Mucosa of stomach (tissue), 1 donor: ENCODE results near the gene RNF217.
"Not testable (repeated sequence)": the region's sequence is repeated elsewhere in the genome, so short reads cannot be mapped to it uniquely, and the experiment has no call there.

Source experiments
- H3K27me3 ChIP-seq: one replicate; pipeline ENCODE4 v1.7.0; 2013; ENCODE audit warnings: mild to moderate bottlenecking, low read length; ENCODE audit not compliant: control insufficient read depth, insufficient read depth
- H3K36me3 ChIP-seq: one replicate; pipeline ENCODE4 v1.7.0; 2013; ENCODE audit warnings: low read length; ENCODE audit not compliant: control insufficient read depth, insufficient read depth
- H3K4me1 ChIP-seq: one replicate; pipeline ENCODE4 v1.7.0; 2013; ENCODE audit warnings: mild to moderate bottlenecking, low read length; ENCODE audit not compliant: control insufficient read depth, insufficient read depth
- H3K4me3 ChIP-seq: one replicate; pipeline ENCODE4 v1.7.0; 2013; ENCODE audit warnings: low read length
- H3K9ac ChIP-seq: one replicate; pipeline ENCODE4 v1.7.0; 2013; ENCODE audit warnings: mild to moderate bottlenecking, low read length, moderate library complexity
- H3K9me3 ChIP-seq: one replicate; pipeline ENCODE4 v1.7.0; 2013; ENCODE audit warnings: mild to moderate bottlenecking, low read length, moderate library complexity; ENCODE audit not compliant: control insufficient read depth
- donor health status: Pancreatic carcinoma.

Gene RNF217

GRCh38 chr6:124964764-124965105 is 2.5 kb downstream of the RNF217 start:
- H3K9me3 ChIP-seq: no peaks in the 10 kb centered on the region
- no peak overlapping the region for H3K9ac ChIP-seq
- H3K27me3 ChIP-seq: no peaks in the 10 kb centered on the region
- H3K36me3 ChIP-seq: no peaks in the 10 kb centered on the region
- no peaks in the 10 kb centered on the region for H3K4me1 ChIP-seq
- H3K4me3 ChIP-seq: no peak overlapping the region

GRCh38 chr6:124965424-124965850 is 3.2 kb downstream of the RNF217 start:
- not testable (repeated sequence) for H3K4me1 ChIP-seq, H3K9me3 ChIP-seq, H3K36me3 ChIP-seq, H3K27me3 ChIP-seq, H3K4me3 ChIP-seq, H3K9ac ChIP-seq

- H3K36me3 ChIP-seq: no peaks in the 10 kb centered on the region
- no peak overlapping the region for H3K4me3 ChIP-seq
- no peaks in the 10 kb centered on the region for H3K27me3 ChIP-seq
- no peaks in the 10 kb centered on the region for H3K9me3 ChIP-seq
- H3K4me1 ChIP-seq: no peaks in the 10 kb centered on the region
- H3K9ac ChIP-seq: no peak overlapping the region
These were observed 5.2 kb downstream of the RNF217 start for GRCh38 chr6:124967444-124967843.

GRCh38 chr6:124968401-124968800 is 6.2 kb downstream of the RNF217 start:
- Histone ChIP-seq H3K27me3 (no peaks in the 10 kb centered on the region), H3K4me3 (no peak overlapping the region), H3K9me3 (no peaks in the 10 kb centered on the region), H3K9ac (no peak overlapping the region), H3K4me1 (no peaks in the 10 kb centered on the region), H3K36me3 (no peaks in the 10 kb centered on the region)

- Histone ChIP-seq H3K4me1 (no peaks in the 10 kb centered on the region), H3K9me3 (no peaks in the 10 kb centered on the region), H3K36me3 (no peaks in the 10 kb centered on the region), H3K27me3 (no peaks in the 10 kb centered on the region), H3K9ac (no peak overlapping the region), H3K4me3 (no peak overlapping the region)
These were observed 8.0 kb downstream of the RNF217 start for GRCh38 chr6:124970243-124970642.

- Histone ChIP-seq H3K9me3 (no peaks in the 10 kb centered on the region), H3K4me1 (no peaks in the 10 kb centered on the region), H3K27me3 (no peaks in the 10 kb centered on the region), H3K9ac (no peak overlapping the region), H3K4me3 (no peak overlapping the region), H3K36me3 (no peaks in the 10 kb centered on the region)
These were observed 8.5 kb downstream of the RNF217 start for GRCh38 chr6:124970763-124971162.

- no peak overlapping the region for H3K4me3 ChIP-seq
- H3K36me3 ChIP-seq: no peaks in the 10 kb centered on the region
- H3K9ac ChIP-seq: no peak overlapping the region
- H3K27me3 ChIP-seq: no peaks in the 10 kb centered on the region
- no peaks in the 10 kb centered on the region for H3K4me1 ChIP-seq
- H3K9me3 ChIP-seq: no peaks in the 10 kb centered on the region
These were observed 11.5 kb downstream of the RNF217 start for GRCh38 chr6:124973780-124974179.

- no peak overlapping the region for H3K4me3 ChIP-seq
- H3K4me1 ChIP-seq: no peaks in the 10 kb centered on the region
- H3K9ac ChIP-seq: no peak overlapping the region
- H3K36me3 ChIP-seq: no peaks in the 10 kb centered on the region
- no peaks in the 10 kb centered on the region for H3K27me3 ChIP-seq
- no peaks in the 10 kb centered on the region for H3K9me3 ChIP-seq
These were observed 12.6 kb downstream of the RNF217 start for GRCh38 chr6:124974771-124975377.

GRCh38 chr6:124977067-124977908 is 15.1 kb downstream of the RNF217 start:
- Histone ChIP-seq H3K4me1 (no peaks in the 10 kb centered on the region), H3K9ac (no peak overlapping the region), H3K9me3 (no peaks in the 10 kb centered on the region), H3K27me3 (no peaks in the 10 kb centered on the region), H3K36me3 (no peaks in the 10 kb centered on the region), H3K4me3 (no peak overlapping the region)

- Histone ChIP-seq H3K9me3 (no peaks in the 10 kb centered on the region), H3K36me3 (no peaks in the 10 kb centered on the region), H3K27me3 (no peaks in the 10 kb centered on the region), H3K4me3 (no peak overlapping the region), H3K9ac (no peak overlapping the region), H3K4me1 (no peaks in the 10 kb centered on the region)
These were observed 16.4 kb downstream of the RNF217 start for GRCh38 chr6:124978451-124979293.

GRCh38 chr6:124979294-124979678 is 17.0 kb downstream of the RNF217 start:
- Histone ChIP-seq H3K4me3 (no peak overlapping the region), H3K27me3 (no peaks in the 10 kb centered on the region), H3K9ac (no peak overlapping the region), H3K36me3 (no peaks in the 10 kb centered on the region), H3K9me3 (no peaks in the 10 kb centered on the region), H3K4me1 (no peaks in the 10 kb centered on the region)

- Histone ChIP-seq H3K36me3 (no peaks in the 10 kb centered on the region), H3K27me3 (no peaks in the 10 kb centered on the region), H3K9ac (no peak overlapping the region), H3K4me3 (no peak overlapping the region), H3K4me1 (no peaks in the 10 kb centered on the region), H3K9me3 (no peaks in the 10 kb centered on the region)
These were observed 20.4 kb downstream of the RNF217 start for GRCh38 chr6:124982669-124983068.
